ENCODE measurements around the gene IRF9. TPM values are rescaled to one million over a fixed set of nuclear protein-coding genes. Genes with fewer than 3 reads are reported as not detected.

IRF9 gene
- total RNA-seq, 3 donors from 2014 or later: 110 to 152 (median 121) TPM

DNA sequence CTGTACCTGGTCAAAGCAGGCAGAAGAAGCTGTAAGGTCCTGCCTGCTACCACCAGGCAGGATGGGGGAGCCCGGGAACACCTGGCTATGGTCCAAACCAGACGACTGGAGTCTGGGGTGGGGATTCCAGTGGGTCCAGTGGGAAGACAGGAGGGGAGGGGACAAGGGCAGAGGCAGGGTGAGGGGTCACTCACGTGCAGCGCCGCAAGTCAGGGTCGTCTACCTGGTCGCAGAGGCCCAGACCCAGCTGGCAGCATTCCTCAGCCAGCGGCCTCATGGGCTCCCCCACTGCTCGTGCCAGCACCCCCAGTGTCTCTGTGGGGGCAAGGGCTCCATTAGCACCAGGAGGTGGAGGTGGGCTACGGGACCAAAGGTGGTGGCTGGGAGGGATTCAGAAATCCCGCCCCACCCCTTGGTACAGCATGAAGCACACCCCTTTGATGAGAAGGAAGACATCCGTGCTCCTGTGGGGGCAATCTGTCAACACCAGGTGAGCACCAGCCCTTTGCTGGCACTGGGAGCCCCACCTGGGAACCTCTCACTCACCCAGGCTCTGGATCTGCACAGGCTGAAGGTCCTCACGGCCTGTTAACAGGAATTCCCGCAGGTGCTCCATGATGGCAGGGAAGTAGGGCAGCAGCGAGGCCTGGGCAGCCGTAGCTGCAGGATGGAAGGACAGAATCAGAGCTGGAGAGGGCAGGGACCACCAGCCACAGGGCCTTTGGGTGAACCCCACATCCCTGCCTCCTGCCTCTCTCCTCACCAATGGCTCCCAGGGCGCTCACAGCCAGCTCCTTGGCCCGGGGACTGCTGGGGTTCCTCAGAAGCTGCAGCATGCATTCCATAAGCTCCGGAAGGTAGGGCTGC lies 23.3 kb downstream of the IRF9 start:
- ATAC-seq: no peak
- Mint-ChIP-seq H3K9me3 (no peaks in the 10 kb centered on the region), H3K4me1 (ENCODE audit: low read depth) (peaks cover 22% of the 10 kb centered on the region), H3K4me3 (no peak overlapping the region), H3K36me3 (ENCODE audit: insufficient read depth) (peaks cover 38% of the 10 kb centered on the region), H3K27me3 (ENCODE audit: low read depth) (no peaks in the 10 kb centered on the region)
- no peak for DNase-seq

DNA sequence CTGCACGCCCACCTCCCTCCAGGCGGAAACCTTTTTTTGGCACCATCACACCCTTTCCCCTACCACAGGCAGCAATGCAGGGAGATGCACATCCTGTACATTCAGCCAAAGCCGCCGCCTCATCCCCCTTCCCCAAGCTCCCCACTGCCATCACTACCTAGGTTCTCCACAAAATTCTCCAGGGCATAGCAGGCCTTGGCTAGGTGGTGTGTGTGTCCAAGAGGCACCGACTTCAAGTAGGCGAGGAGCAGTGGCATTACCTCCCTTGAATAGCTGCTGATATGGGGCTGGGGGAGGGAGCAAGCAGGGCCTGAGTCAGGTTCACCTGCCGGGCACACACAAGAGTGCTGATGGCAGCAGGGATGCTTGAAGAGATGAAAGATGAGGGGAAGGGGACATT lies 24.0 kb downstream of the IRF9 start:
- Mint-ChIP-seq H3K4me1 (ENCODE audit: low read depth) (peaks cover 25% of the 10 kb centered on the region), H3K36me3 (ENCODE audit: insufficient read depth) (peaks cover 37% of the 10 kb centered on the region), H3K27me3 (ENCODE audit: low read depth) (no peaks in the 10 kb centered on the region), H3K4me3 (no peak overlapping the region), H3K9me3 (no peaks in the 10 kb centered on the region)
- no peak for DNase-seq
- no peak for ATAC-seq

DNA sequence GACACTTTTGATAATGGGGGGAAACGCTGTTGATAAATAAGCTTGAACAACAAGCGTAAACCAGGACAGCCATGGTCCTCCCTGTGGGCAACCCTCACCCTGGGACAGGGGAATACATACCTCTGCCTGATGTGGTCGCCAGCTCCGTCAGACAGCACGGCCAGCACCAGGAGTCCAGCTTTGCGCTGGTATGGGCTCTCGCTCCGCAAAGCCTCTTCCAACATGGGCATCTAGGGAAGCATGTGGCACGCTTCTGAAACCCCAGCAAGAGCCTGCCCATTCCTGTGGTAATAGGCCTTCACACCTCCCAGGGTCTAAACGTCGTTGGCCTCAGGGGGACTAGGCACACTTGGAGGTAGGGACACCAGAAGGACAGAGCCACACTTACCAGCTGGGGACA lies 24.7 kb downstream of the IRF9 start:
- DNase-seq (no peak), ATAC-seq (no peak)
- Mint-ChIP-seq H3K27me3 (ENCODE audit: low read depth) (no peaks in the 10 kb centered on the region), H3K36me3 (ENCODE audit: insufficient read depth) (peaks cover 36% of the 10 kb centered on the region), H3K9me3 (no peaks in the 10 kb centered on the region), H3K4me3 (no peak overlapping the region), H3K4me1 (ENCODE audit: low read depth) (peaks cover 26% of the 10 kb centered on the region)

DNA sequence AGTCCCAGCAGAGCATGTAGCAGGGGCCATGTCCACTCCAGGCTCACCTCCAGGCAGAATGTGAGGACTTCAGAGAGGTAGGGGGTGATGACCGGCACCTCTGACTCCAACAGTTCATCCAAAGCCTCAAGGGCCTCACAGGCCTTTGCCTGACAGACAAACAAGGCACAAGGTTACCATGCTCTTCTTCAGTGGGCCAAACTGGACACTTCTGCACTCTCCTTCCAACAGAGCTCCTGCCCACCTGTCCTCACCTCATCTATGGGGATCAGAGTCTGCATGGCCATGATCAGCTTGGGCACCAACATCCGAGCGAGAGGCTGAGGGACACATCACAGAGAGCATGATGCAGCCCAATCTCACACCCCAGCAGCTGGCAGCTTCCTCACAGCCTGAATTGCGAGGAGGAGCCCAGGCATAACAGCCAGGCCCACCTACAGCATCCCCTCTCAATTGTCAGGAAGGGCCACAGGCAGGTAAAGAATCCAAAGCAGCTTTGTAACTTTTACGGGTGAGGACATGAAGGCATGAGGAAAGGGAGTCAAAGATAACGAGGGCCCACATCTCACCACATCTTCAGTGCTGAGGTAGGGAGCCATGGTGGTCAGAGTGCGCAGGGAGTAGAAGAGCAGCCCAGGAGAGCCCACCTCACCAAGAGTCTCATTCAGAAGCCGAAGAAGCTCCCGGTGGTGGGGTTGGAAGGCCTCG lies 25.9 kb downstream of the IRF9 start:
- H3K4me1 Mint-ChIP-seq (ENCODE audit: low read depth): peaks cover 29% of the 10 kb centered on the region
- ATAC-seq: no peak
- H3K27me3 Mint-ChIP-seq (ENCODE audit: low read depth): no peaks in the 10 kb centered on the region
- no peaks in the 10 kb centered on the region for H3K9me3 Mint-ChIP-seq
- no peak for DNase-seq
- H3K4me3 Mint-ChIP-seq: peak overlapping the region; percentile 94
- H3K36me3 Mint-ChIP-seq (ENCODE audit: insufficient read depth): peaks cover 35% of the 10 kb centered on the region

DNA sequence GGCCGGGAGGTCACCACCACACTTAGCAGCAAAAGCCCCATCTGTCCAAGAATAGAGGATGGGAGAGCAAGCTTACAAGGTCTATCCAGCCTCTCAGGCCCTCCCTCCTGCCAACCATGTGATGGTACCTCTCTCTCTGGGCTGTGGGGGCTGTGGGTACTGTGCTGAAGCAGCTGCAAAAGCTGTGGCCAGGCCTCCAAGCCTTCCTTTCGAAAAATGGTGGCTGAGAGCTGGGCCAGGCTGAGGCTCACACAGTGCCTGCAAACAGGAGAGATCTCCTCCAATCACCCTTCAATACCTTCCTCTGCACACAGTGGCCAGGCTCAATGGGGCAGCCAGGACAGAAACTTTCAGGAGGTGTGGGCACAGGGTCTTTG lies 26.5 kb downstream of the IRF9 start:
- no peaks in the 10 kb centered on the region for H3K9me3 Mint-ChIP-seq
- H3K4me1 Mint-ChIP-seq (ENCODE audit: low read depth): peaks cover 34% of the 10 kb centered on the region
- H3K36me3 Mint-ChIP-seq (ENCODE audit: insufficient read depth): peaks cover 36% of the 10 kb centered on the region

DNA sequence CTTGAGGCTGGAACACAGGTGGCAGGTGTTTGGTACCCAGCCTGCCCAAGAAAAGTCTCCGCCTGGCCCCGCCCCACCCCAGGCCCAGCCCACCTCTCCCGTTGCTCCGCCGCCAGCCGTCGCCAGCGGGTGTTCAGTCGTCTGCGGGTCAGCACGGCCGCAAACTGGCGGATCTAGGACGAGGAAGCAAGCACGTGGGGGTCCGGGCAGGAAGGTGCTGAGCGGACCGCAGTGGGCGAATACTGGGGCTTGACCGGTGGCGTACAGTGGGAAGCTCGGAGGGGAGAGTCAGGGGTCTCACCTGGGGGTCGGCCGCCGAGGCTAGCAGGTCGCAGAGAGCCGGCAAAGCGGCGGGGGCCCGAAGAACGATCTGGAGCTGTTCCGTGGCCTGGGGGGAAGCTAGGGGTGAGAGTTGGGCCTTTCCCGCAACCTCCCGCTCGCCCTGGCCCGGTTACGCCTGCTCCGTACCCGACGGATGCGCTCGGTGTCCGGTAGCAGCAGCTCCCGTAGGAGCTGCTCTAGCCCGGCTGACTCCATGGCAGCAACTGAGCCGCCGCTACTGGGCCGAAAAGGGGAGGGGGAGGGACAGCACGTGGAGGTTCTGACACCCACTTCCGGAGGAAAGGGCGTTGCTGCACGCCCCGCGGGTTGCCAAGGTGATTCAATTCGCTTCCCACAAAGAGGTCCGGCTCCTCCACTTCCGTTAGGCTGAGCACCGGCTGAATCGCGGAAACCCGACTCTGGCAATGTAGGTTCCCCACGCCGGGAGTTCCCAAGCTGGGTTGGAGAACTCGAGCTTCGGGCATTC lies 27.4 kb downstream of the IRF9 start, which contains the start of gene IPO4:
Gene IPO4 (minus strand): TSS at position 566 of the 808 bp plus-strand sequence. CDS start 29 bp downstream, at position 537.
- peak within 1 kb of the TSS; percentile 94 for H3K4me3 Mint-ChIP-seq
- H3K36me3 Mint-ChIP-seq (ENCODE audit: insufficient read depth): peaks cover 34% of the 10 kb centered on the region
- H3K27me3 Mint-ChIP-seq (ENCODE audit: low read depth): no peaks in the 10 kb centered on the region
- no peaks in the 10 kb centered on the region for H3K9me3 Mint-ChIP-seq
- peak; percentile 93 to 94 for ATAC-seq
- DNase-seq: peak; percentile 94
- peaks cover 40% of the 10 kb centered on the region for H3K4me1 Mint-ChIP-seq (ENCODE audit: low read depth)

More for the DNA sequence above, 26.5 kb downstream of the IRF9 start:
- Mint-ChIP-seq H3K27me3 (ENCODE audit: low read depth) (no peaks in the 10 kb centered on the region), H3K4me3 (peak overlapping the region; percentile 94)
- ATAC-seq (no peak), DNase-seq (no peak)

DNA sequence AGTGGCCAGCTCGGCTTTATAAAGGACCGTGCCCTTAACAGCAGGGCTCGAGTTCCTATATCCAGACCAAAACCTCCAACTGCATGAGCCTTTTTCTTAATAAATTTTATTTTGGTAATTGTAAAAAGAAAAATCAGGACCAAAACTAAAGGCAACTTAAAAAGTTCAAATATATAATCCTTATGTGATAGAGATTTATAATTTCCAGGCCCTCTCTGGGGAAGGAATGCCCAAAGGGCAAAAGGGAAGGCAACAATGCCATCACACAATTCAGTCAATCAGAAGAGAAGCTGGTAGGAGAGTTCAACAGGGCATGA lies 28.0 kb downstream of the IRF9 start:
- peaks cover 42% of the 10 kb centered on the region for H3K4me1 Mint-ChIP-seq (ENCODE audit: low read depth)
- peaks cover 32% of the 10 kb centered on the region for H3K36me3 Mint-ChIP-seq (ENCODE audit: insufficient read depth)
- ATAC-seq (no peak), DNase-seq (no peak)
- H3K9me3 Mint-ChIP-seq: no peaks in the 10 kb centered on the region
- H3K27me3 Mint-ChIP-seq (ENCODE audit: low read depth): no peaks in the 10 kb centered on the region
- H3K4me3 Mint-ChIP-seq: peak overlapping the region; percentile 94

DNA sequence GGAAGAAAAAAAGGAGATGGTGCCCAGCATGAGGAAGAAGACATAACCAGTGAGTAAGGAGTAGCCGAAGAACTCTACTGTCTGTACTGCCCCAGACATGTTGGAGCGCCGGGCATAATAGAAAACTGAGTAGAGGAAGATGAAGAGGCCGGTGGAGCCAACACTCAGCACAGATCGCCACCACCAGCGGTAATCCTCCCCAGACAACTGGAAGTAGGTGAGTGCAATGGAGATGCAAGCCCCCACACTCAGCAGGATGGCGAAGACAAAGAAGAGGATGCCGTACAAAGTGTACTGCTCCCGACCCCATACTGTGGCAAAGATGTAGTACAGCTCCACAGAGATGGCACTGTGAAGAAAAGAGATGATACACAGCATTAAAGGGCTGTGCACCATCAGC lies 28.4 kb downstream of the IRF9 start:
- no peak for ATAC-seq
- Mint-ChIP-seq H3K4me1 (ENCODE audit: low read depth) (peaks cover 46% of the 10 kb centered on the region), H3K9me3 (no peaks in the 10 kb centered on the region), H3K27me3 (ENCODE audit: low read depth) (no peaks in the 10 kb centered on the region), H3K4me3 (no peak overlapping the region), H3K36me3 (ENCODE audit: insufficient read depth) (peaks cover 32% of the 10 kb centered on the region)
- DNase-seq: no peak

DNA sequence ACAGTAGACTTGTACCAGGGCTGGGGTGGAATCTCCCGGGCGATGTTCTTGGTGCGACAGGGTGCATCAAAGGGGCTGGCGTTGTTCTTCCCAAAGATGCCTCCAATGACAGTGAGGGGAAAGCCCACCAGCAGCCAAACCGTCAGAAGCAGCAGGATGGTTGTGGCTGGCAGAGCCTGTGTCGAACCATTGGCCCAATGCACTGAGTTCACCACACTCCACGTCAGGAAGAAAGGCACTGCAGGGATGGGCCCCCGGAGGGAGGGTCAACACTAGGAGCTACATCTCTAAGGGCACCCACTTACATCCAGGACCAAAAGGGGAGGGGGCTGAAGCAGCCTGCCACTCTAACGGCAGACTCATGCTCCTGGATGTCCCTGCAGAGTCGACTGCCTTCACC lies 29.4 kb downstream of the IRF9 start:
- Mint-ChIP-seq H3K4me3 (no peak overlapping the region), H3K4me1 (ENCODE audit: low read depth) (peaks cover 51% of the 10 kb centered on the region), H3K36me3 (ENCODE audit: insufficient read depth) (peaks cover 29% of the 10 kb centered on the region), H3K27me3 (ENCODE audit: low read depth) (no peaks in the 10 kb centered on the region), H3K9me3 (no peaks in the 10 kb centered on the region)
- ATAC-seq: no peak
- no peak for DNase-seq

DNA sequence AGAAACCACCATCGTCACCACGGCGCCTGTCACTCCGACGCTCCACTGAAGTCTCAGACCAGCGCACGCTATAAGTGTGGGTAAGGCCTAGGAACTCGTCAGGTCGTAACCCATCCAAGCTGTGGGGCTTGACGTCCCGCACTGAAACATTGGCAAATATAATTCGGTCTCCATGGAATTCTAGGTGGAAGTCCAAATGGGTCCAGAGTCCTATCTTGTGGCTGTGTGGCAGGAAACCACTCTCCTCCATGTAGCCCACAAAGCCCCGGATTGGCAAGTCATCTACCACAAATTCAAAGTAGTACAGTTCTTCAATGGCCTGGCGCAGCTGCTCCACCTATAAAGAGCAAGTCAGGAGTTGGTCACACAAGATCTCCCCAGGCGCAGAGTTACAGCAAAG lies 31.9 kb downstream of the IRF9 start:
- H3K36me3 Mint-ChIP-seq (ENCODE audit: insufficient read depth): peaks cover 20% of the 10 kb centered on the region

DNA sequence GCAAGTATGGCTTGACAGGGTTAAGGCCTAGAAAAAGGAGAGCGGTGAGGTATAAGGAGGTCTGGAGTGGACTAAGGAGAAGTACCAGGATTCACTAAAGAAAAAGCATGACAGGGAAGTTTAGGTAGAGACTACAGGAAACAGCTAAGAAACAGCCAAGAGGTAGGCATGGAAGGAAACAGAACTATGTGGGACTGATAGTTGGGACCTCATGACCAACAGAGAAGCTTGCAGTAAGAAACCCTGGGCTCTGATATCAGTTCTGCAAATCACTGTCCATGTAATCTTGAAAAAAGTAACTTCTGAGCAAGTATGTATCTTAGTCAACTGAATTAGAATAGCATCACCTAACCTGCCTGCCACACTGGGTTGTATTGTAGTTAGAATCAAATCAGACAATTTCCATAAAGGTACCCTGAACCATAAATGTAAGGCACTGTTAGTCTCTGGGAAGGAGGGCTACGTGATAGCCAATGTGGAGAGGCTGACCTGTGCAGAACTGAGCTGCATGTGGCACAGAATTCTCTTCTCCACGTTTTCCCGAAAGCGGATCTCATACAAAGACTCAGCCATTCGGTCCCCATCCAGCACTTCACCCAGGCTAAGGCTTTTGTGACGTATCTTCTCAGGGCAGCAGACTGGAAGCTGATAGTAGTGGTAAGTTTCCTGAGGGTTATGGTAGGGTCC lies 33.3 kb downstream of the IRF9 start:
- H3K4me1 Mint-ChIP-seq (ENCODE audit: low read depth): peaks cover 50% of the 10 kb centered on the region
- ATAC-seq (no peak), DNase-seq (no peak)
- no peaks in the 10 kb centered on the region for H3K27me3 Mint-ChIP-seq (ENCODE audit: low read depth)
- H3K9me3 Mint-ChIP-seq: no peaks in the 10 kb centered on the region
- peak overlapping the region; percentile 97 for H3K4me3 Mint-ChIP-seq
- H3K36me3 Mint-ChIP-seq (ENCODE audit: insufficient read depth): peaks cover 24% of the 10 kb centered on the region

More for the DNA sequence above, 31.9 kb downstream of the IRF9 start:
- Mint-ChIP-seq H3K9me3 (no peaks in the 10 kb centered on the region), H3K4me3 (no peak overlapping the region), H3K4me1 (ENCODE audit: low read depth) (peaks cover 51% of the 10 kb centered on the region), H3K27me3 (ENCODE audit: low read depth) (no peaks in the 10 kb centered on the region)
- DNase-seq: no peak
- no peak for ATAC-seq

DNA sequence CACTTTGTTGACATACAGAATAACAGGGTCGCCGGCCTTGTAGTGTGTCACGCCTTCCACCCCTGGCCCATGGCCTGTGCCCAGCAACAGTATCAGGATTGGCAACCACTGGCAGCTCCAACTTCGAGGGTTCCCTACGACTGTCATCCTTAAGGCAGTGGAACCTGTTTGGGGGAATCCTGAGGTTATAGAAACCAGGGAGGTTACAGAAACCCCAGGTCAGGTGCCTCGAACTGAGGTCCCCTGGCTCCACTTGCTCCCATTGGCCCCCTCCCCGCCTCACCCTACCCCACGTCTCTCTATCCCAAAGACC lies 33.8 kb downstream of the IRF9 start:
- peaks cover 48% of the 10 kb centered on the region for H3K4me1 Mint-ChIP-seq (ENCODE audit: low read depth)
- DNase-seq: no peak
- H3K4me3 Mint-ChIP-seq: peak overlapping the region; percentile 97
- no peak for ATAC-seq
- peaks cover 25% of the 10 kb centered on the region for H3K36me3 Mint-ChIP-seq (ENCODE audit: insufficient read depth)
- no peaks in the 10 kb centered on the region for H3K27me3 Mint-ChIP-seq (ENCODE audit: low read depth)
- H3K9me3 Mint-ChIP-seq: no peaks in the 10 kb centered on the region

DNA sequence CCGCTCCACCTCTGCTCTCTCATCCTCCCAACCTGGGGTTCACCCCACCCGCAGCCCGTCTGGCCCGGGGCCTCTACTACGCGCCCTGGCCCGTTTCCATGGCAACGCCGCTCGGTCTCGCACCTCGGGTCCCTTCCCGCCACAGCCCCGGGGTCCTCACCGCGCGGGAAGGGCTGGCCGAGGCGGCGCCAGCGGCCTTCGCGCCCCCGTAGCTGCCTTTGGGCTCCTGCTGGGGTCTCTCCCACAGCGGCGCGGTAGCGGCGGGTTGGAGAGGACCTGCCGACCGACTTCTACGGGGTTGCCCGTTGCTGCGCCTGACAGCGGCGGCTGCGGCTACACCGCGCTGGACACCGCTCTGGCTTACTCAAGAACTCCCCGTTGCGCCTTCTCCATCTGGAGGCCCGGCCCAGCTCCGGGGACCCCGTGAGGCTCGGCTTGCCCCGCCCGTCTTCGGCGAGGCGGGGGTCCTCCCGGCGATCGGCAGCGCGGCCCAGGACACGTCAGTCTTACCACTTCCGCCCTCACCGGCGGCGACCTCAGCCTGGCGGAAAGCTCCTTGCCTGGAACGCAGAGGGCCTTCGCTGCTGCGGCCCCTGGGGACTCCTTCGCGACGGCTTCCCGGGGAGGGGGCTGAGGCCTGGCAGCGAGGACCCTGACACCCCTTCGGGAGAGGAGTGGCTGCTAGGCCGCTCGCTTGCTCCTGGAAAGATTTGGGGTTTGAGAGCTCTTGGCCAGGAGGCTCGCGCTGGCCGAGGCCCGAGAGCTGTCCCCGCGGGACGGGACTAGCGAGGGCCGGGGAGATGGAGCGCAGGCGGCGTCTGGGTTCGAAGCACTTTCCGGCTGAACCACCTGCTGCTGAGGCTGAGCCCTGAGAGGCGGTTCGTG lies 34.4 kb downstream of the IRF9 start, which contains the start of gene TM9SF1:
Gene TM9SF1 (minus strand): TSS at position 256 of the 885 bp plus-strand sequence. CDS start 422 bp downstream, outside the sequence.
- DNase-seq (peak; percentile 83), ATAC-seq (peak; percentile 94 to 96)
- no peaks in the 10 kb centered on the region for H3K9me3 Mint-ChIP-seq
- H3K4me1 Mint-ChIP-seq (ENCODE audit: low read depth): peaks cover 45% of the 10 kb centered on the region
- H3K4me3 Mint-ChIP-seq: peak within 1 kb of the TSS; percentile 97
- H3K27me3 Mint-ChIP-seq (ENCODE audit: low read depth): no peaks in the 10 kb centered on the region
- H3K36me3 Mint-ChIP-seq (ENCODE audit: insufficient read depth): peaks cover 24% of the 10 kb centered on the region

Data from activated T-cell treated with anti-CD3 and anti-CD28 coated beads, Interleukin-2, amount 50 U/mL, for 4 hours (primary cell).